Fibroblast of upper back skin (primary cell): ENCODE results near the gene ADARB2.

Experiments used
- DNase-seq: peaks from one replicate; pipeline ENCODE4 v3.0.0-alpha.2; 2013

The ADARB2 gene

GRCh38 chr10:1734288-1734687 is 3.0 kb downstream of the ADARB2 start:
- no peak for DNase-seq

DNA sequence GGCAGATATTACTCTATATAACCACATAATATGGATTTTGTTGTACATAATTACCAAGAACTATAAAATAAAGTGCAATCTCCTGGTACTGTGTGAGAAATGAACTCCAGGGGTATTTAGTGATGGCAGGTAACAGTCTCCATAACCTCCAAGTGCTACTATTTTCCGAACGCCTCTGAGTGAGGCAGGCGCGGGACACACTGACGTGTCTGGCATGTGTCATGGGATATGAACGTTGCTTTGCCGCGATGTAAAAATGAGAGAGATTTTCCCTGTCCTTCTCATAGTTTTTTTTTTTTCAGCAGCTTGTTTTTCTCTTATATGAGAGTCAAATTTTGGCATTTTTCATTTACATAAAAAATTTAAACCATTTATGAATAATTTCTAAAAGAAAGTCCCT is 3.6 kb downstream of the ADARB2 start:
- no peak for DNase-seq

DNA sequence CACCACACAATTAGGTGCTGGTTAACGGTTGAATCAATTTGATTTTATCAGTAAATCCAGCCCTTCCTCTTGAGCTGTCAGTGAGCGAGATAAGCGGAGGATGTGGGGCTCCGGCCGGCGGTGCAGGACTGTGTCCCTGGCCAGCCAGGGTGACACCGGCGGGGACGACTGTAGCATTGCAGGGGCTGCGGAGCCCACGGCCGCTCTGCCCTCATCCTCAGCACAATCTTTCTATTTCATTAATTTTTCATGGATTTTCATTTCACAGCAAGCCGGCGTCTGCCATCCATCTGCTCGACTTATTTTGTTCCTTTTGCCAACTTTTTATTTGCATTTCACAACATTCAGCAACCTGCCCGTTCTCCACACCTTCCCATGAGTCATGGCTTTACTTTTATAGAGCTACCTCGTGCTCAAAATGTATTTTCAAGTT is 4.7 kb downstream of the ADARB2 start:
- no peak for DNase-seq

- no peak for DNase-seq
Measured at GRCh38 chr10:1731592-1731991, 5.7 kb downstream of the ADARB2 start.

- no peak for DNase-seq
Measured at GRCh38 chr10:1729751-1730150, 7.6 kb downstream of the ADARB2 start.

DNA sequence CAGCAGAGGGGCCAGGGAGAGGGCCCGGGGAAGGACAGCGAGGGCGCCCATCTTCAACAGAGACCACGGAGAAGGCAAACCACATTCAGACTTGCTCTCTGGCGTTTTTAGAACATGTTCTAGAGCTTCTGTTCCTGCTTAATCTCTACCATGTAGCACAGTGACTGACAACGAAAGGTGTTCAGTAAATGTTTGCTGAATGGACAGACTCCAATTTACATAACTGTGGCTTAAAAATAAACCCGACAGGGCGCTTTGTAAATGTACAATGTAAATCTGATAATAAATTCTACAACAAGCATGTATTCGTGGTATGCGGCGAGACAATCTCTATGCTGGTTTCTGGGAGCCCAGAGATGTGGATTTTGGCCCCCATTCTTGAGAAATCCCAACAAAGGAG is 10.5 kb downstream of the ADARB2 start:
- DNase-seq = no peak

GRCh38 chr10:1724921-1725488 is 12.3 kb downstream of the ADARB2 start:
- no peak for DNase-seq

DNA sequence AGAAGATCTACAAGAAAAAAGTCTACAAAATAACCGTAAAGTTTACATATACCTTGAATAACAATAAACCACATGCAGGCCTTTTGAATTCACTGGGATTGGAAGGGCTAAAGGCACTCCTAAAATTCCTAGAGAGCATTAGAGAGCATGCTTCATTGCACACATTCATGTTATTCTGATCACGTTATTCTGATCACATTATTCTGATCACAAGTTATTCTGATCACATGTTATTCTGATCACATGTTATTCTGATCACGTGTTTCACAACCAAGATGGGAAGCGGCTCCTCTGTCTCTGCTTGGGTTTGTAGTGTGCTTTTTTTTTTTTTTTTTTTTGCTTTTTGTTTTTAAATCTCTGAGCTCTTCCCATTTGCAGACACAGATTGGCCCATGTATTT is 20.5 kb downstream of the ADARB2 start:
- DNase-seq = no peak

GRCh38 chr10:1715821-1716220 is 21.5 kb downstream of the ADARB2 start:
- no peak for DNase-seq

GRCh38 chr10:1712944-1713671 is 24.2 kb downstream of the ADARB2 start:
- no peak for DNase-seq

- DNase-seq = no peak
Measured at GRCh38 chr10:1712314-1712713, 25.0 kb downstream of the ADARB2 start.

DNA sequence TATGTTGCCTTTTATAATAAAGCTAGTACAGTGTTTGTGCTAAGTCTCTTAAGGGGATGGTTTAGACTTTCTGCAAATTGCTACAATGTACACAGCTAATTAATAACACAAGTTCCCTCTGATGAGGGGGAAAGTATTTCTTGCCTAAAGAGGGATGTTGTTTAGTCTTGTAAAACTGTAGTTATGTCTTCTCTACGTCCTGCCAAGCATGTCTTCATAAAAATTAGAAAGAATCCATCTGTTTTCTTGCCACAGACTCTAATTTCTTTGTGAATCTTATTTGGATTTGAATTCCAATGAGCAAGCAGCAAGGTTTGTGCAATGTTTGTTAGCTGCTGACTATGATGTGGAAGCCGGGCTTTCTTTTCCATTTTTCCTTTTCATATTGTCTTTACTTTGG is 28.2 kb downstream of the ADARB2 start:
- no peak for DNase-seq

DNA sequence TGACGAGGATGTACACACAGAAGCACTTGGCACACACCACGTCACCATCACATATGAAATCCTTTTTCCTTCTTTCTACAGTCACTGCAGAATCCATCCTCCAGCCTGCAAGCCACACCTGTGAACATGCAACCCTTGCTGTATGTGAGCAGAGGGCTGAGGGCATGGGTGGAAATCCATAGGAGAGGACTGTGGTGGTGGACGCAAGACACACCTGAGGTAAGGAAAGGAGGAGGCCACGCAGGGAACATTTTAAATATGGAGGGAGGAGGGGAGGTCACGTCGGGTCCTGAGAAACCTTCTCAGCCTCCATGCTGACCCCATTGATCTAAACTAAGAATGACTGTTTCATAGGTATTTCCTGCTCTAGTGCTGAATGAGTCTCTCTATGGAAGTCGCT is 28.6 kb downstream of the ADARB2 start:
- DNase-seq = no peak

DNA sequence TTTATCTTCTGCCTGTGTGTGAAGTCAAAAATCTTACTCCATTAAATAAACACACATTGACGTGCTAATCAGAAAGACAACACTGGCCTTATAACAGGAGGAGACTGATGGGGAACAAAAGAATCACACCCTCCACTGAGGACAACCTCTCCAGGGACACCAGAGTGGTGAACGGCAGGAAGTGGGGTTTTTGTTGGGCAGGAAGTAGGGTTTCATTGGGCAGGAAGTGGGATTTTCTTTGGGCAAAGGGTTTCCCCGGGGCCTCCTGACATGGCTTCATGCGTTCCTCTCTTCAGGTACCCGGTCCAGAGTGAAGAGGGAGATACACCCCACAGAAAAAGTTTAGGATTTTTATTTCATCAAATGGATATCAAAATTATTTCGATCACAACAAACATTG is 30.6 kb downstream of the ADARB2 start:
- DNase-seq = no peak

DNA sequence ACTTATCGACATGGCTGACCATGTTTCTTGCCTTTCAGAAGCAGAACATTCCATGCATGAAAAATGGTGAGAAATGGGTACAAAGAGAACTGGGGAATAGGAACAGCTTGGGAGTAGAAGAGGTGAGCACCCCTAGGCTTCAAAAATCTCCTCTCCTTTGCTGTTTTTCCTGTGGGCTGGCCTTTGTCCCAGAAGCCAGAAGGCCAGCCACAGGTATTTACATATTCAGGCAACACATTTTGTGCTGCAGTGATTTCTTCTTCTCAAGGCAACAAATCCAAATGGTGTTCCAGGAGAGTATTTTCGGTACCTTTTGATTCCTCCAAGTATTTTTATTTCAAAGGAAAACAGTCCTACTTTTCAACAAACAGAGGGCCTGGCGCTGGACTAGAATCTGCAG is 31.1 kb downstream of the ADARB2 start:
- DNase-seq = no peak

GRCh38 chr10:1698185-1698584 is 39.1 kb downstream of the ADARB2 start:
- no peak for DNase-seq

DNA sequence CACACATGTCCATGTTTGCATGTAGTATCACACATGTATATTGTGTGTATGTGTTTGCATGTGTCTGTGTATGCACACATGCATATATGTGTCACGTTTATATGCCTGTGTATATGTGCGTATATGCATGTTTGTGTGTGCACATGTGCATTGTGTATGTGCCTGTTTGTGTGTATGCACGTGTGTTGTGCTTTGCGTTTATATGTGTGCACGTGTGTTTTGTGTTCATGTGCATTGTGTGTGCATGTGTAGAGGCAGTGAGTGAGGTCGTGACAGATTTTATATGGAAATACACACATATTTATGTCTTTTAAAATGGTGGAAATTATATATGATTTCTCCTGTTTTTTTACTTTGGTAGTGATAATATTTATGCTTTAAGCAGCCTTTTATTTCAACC is 41.2 kb downstream of the ADARB2 start:
- DNase-seq = no peak

DNA sequence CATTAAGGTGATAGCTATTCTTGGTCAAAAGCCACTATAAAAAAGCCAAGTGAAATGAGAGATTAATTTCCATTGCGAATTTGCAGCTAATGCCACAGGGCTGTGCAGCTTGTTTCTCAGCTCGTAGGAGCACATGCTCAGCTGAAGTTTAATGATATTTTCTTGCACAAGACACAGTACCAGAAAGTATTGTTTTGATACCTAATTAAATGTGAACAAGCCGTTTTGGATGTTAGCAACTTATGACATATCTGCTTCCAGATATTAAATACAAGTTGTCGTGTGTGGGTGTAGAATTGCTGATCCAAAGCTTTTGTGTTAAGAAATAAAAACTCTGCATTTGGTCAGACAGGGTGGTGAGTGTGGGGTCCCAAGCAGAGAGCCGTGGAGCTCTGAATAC is 47.2 kb downstream of the ADARB2 start:
- DNase-seq = no peak

DNA sequence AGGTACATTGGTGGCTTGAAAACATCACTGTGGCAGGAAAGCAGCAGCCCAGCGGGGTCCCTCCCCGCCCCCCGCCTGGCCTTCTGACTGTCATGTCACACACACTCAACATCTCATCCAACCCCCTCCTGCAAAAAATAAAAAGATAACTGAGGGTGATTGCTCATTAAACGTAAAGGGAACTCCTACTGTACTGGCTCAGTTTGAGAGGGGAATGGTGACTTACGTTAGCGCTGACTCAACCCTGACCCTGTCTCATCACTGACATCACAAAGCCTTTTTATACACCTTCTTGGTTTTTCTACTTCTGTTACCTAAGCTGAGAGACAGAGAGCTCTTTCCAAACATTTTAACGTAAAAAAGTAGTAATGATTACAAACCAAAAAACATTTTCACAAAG is 48.8 kb downstream of the ADARB2 start:
- no peak for DNase-seq

DNA sequence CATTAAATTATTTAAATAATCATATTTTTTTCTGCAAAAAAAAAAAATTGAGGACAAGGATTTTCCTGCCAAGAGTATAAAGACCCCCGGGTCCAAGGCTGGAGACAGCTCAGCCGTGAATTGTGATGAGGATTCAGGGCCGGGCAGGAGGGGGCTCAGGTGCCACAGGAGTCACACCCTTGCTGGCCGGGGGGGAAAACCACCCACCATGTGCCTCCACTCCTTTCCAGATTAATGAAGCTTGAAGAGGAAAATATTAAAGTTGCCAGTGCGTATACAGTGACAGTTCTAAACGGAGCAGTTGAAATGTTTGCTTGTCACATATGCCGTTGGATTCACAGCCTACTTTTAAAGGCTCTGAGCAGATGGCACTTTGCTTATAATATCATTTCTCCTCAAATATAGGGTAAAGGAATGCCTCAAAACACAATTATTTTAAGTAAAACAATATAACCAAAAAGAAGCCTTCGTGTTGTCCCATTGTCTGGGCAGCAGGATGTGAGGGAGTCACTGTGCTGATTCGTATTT is 49.6 kb downstream of the ADARB2 start:
- no peak for DNase-seq

DNA sequence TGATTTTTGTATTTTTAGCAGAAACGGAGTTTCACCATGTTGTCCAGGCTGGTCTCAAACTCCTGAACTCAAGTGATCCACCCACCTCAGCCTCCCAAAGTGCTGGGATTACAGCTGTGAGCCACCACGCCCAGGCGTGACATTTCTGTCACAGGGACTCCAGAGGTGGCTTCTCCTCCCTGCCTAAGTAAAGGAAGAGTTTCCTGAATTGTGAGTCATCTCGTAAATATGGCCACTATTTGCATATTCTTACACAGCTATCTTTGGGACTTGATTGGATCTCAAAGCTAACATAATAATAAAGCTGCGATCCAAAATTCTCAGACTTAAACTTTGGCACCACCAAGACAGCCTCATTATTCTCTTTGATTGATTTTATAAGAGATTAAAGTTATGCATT is 50.1 kb downstream of the ADARB2 start:
- no peak for DNase-seq

- DNase-seq = no peak
Measured at GRCh38 chr10:1686491-1686749, 50.9 kb downstream of the ADARB2 start.

DNA sequence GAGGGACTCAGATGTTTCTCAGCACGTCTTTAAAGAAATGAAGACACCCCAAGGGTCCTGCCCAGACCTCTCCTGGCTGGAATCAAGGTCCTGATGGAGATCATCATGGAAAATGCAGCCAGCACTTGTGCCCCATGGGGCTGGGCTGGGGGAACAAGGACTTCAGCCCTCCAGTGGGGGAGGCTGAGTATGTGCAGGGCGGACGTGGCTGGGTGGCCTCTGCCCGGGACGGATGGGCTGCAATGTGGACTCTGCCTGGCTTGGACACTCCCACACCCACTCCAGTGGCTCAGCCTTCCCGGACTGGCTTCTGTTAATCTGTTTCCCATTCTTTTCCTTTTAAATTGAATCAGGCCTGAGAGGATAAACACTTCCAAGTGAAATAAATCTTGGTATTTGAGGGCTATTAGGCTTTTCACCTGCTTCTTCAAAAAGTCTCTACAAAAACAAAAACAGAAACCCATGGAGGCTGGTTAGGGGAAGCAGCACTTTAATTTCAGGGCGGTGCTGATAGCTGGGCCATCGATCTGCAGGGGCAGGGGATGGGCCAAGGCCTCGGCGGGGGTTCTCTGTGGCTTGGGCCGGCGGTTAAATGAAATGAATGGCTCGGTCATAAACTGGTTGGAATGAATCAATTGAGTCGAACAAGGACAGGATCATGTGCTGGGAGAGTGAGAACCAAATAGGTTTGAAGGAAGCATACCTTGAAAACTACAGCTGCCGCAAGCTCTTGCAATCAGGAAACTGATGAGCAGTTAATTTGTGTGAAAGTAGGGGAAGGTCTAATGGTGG is 51.4 kb downstream of the ADARB2 start:
- DNase-seq = no peak

DNA sequence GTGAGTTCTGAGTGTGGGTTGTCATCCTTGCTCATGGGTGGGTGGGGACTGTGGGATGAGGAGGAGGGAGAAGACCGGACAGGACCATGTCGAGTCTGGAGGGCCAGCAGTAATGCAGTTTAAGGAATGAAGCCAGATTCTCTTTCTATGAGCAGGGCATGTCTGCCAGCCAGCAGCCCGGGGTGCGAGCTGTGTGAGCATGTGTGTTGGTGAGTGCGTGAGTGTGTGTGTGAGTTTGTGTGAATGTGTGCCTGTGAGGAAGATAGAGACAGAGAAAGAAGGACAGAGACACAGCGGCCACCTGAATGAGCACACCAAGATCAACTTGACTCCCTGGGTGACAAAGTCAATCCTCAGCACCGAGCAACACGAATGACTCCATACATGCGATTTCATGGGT is 52.3 kb downstream of the ADARB2 start:
- no peak for DNase-seq
